Activated CD4-positive, alpha-beta T cell treated with anti-CD3 and anti-CD28 coated beads for 36 hours (primary cell): ENCODE results near the gene ATP8A2. TPM values are rescaled to one million over a fixed set of nuclear protein-coding genes. Genes with fewer than 3 reads are reported as not detected.

Experiments used
- ATAC-seq: fragments of 200-7000 bp; cut with Tn5 transposase; one replicate; pipeline ENCODE4 v1.10.0; 2021; ENCODE audit warnings: mild to moderate bottlenecking, moderate library complexity
- CTCF ChIA-PET: fragments of 350-600 bp; sonication (Branson Sonifier 250); formaldehyde crosslinking; loops from one replicate; lab custom pipeline; 2021; ENCODE audit warnings: antibody characterized with exemption; lab: Charles Lee
- POLR2A ChIA-PET: fragments of 350-600 bp; sonication (Branson Sonifier 250); formaldehyde crosslinking; loops from one replicate; lab custom pipeline; 2021; ENCODE audit warnings: antibody characterized with exemption, inconsistent platforms; lab: Charles Lee
- DNase-seq: peaks from one replicate; pipeline ENCODE4 v3.0.0-alpha.2; 2020
- H3K27ac Mint-ChIP-seq: one replicate; pipeline ENCODE4 v1.8.0; 2021; ENCODE audit warnings: mixed read lengths
- H3K27me3 Mint-ChIP-seq: one replicate; pipeline ENCODE4 v1.8.0; 2021; ENCODE audit warnings: mixed read lengths
- H3K36me3 Mint-ChIP-seq: one replicate; pipeline ENCODE4 v1.8.0; 2021; ENCODE audit warnings: low read depth, mixed read lengths
- H3K4me1 Mint-ChIP-seq: one replicate; pipeline ENCODE4 v1.8.0; 2021; ENCODE audit warnings: mixed read lengths
- H3K4me3 Mint-ChIP-seq: one replicate; pipeline ENCODE4 v1.8.0; 2021; ENCODE audit warnings: mild to moderate bottlenecking, moderate library complexity, mixed read lengths
- H3K9me3 Mint-ChIP-seq: one replicate; pipeline ENCODE4 v1.8.0; 2021; ENCODE audit warnings: low read depth, mixed read lengths
- intact Hi-C, 2 experiments: fragments of 100-400 bp; cut with DNase I in 1 of 2; cut with micrococcal nuclease in 1 of 2; formaldehyde crosslinking; loops; one replicate each; pipeline versions ENCODE4 v1.14.2 to v1.15.1; 2022 to 2024; cut with DNase I, micrococcal nuclease
- total RNA-seq, 2 experiments: library from RNA; stranded (reverse); gene quantifications; one replicate each; pipeline ENCODE4 v1.2.3, GENCODE V29; 2021

The ATP8A2 gene
- total RNA-seq, 2 experiments from 2014 or later, result 0.30 to 0.39 TPM

GRCh38 chr13:25915840-25916518 lies 544.2 kb downstream of the ATP8A2 start:
- ATAC-seq (no peak), DNase-seq (no peak)
- Mint-ChIP-seq H3K4me3 (no peak overlapping the region), H3K27ac (no peak overlapping the region), H3K9me3 (no peaks in the 10 kb centered on the region), H3K27me3 (peaks cover 2% of the 10 kb centered on the region), H3K36me3 (no peaks in the 10 kb centered on the region), H3K4me1 (peaks cover 5% of the 10 kb centered on the region)
- intact Hi-C loops, result no loop called here
- POLR2A ChIA-PET, result no interaction called here
- CTCF ChIA-PET, result no interaction called here

GRCh38 chr13:25920277-25920676 lies 548.5 kb downstream of the ATP8A2 start:
- Mint-ChIP-seq H3K27me3 (no peaks in the 10 kb centered on the region), H3K4me1 (peaks cover 5% of the 10 kb centered on the region), H3K27ac (no peak overlapping the region), H3K36me3 (no peaks in the 10 kb centered on the region), H3K9me3 (no peaks in the 10 kb centered on the region), H3K4me3 (no peak overlapping the region)
- intact Hi-C loops, result no loop called here
- no peak for ATAC-seq
- POLR2A ChIA-PET, result no interaction called here
- CTCF ChIA-PET, result no interaction called here
- DNase-seq, result no peak

GRCh38 chr13:25920931-25921330 lies 549.2 kb downstream of the ATP8A2 start:
- H3K4me1 Mint-ChIP-seq, result peaks cover 5% of the 10 kb centered on the region
- ChIA-PET POLR2A (no interaction called here), CTCF (no interaction called here)
- no peak overlapping the region for H3K4me3 Mint-ChIP-seq
- intact Hi-C loops, result no loop called here
- H3K36me3 Mint-ChIP-seq, result no peaks in the 10 kb centered on the region
- H3K9me3 Mint-ChIP-seq, result no peaks in the 10 kb centered on the region
- no peak overlapping the region for H3K27ac Mint-ChIP-seq
- DNase-seq (no peak), ATAC-seq (no peak)
- H3K27me3 Mint-ChIP-seq, result no peaks in the 10 kb centered on the region

GRCh38 chr13:25922376-25922775 lies 550.6 kb downstream of the ATP8A2 start:
- no peaks in the 10 kb centered on the region for H3K9me3 Mint-ChIP-seq
- no peak overlapping the region for H3K27ac Mint-ChIP-seq
- no peaks in the 10 kb centered on the region for H3K36me3 Mint-ChIP-seq
- no peak overlapping the region for H3K4me3 Mint-ChIP-seq
- CTCF ChIA-PET, result interaction anchor here (1.1 kb wide), 1 partner anchor 14 kb away, joined by 3 read pairs; no protein-coding TSS in a partner anchor
- H3K27me3 Mint-ChIP-seq, result no peaks in the 10 kb centered on the region
- intact Hi-C loops, result no loop called here
- POLR2A ChIA-PET, result no interaction called here
- peaks cover 5% of the 10 kb centered on the region for H3K4me1 Mint-ChIP-seq
- no peak for DNase-seq
- no peak for ATAC-seq

- peaks cover 5% of the 10 kb centered on the region for H3K4me1 Mint-ChIP-seq
- H3K27ac Mint-ChIP-seq, result no peak overlapping the region
- no peaks in the 10 kb centered on the region for H3K27me3 Mint-ChIP-seq
- H3K36me3 Mint-ChIP-seq, result no peaks in the 10 kb centered on the region
- ATAC-seq (no peak), DNase-seq (no peak)
- no peaks in the 10 kb centered on the region for H3K9me3 Mint-ChIP-seq
- CTCF ChIA-PET, result interaction anchor here (1.1 kb wide), 1 partner anchor 13 kb away, joined by 3 read pairs; no protein-coding TSS in a partner anchor
- POLR2A ChIA-PET, result no interaction called here
- H3K4me3 Mint-ChIP-seq, result no peak overlapping the region
- intact Hi-C loops, result no loop called here
Measured at GRCh38 chr13:25923217-25924085, 551.7 kb downstream of the ATP8A2 start.

- ATAC-seq (no peak), DNase-seq (no peak)
- POLR2A ChIA-PET, result no interaction called here
- Mint-ChIP-seq H3K36me3 (no peaks in the 10 kb centered on the region), H3K9me3 (no peaks in the 10 kb centered on the region), H3K4me1 (no peaks in the 10 kb centered on the region), H3K27me3 (peaks cover 2% of the 10 kb centered on the region), H3K27ac (no peak overlapping the region), H3K4me3 (no peak overlapping the region)
- intact Hi-C loops, result no loop called here
- CTCF ChIA-PET, result interaction anchor here (1.1 kb wide), 1 partner anchor 195 kb away, joined by 3 read pairs; no protein-coding TSS in a partner anchor
Measured at GRCh38 chr13:25927363-25927762, 555.6 kb downstream of the ATP8A2 start.

DNA sequence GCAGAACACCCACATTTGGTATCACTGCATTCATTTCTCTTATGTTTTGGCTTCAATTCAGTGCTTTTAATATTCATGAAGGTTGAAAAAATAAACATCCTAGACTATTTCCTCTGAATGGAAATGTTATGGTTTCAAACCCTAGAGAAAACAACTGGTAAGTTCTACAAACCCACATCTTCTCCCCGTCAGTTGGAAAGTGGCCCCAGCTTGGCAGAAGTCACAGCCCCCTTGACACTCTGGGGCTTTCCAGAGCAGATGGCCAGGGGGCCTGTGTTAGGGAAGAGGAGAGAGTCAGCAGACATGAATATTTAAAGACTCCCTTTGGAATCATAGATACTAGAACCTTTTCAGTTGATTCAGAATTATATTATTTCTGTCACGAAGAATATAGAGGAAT lies 556.2 kb downstream of the ATP8A2 start:
- Mint-ChIP-seq H3K27ac (no peak overlapping the region), H3K4me1 (no peaks in the 10 kb centered on the region), H3K9me3 (no peaks in the 10 kb centered on the region), H3K27me3 (peaks cover 2% of the 10 kb centered on the region), H3K4me3 (no peak overlapping the region), H3K36me3 (no peaks in the 10 kb centered on the region)
- intact Hi-C loops, result no loop called here
- no peak for DNase-seq
- ChIA-PET POLR2A (no interaction called here), CTCF (interaction anchor here (1.1 kb wide), 1 partner anchor 196 kb away, joined by 3 read pairs; no protein-coding TSS in a partner anchor)
- no peak for ATAC-seq

GRCh38 chr13:25928941-25929505 lies 557.2 kb downstream of the ATP8A2 start:
- CTCF ChIA-PET, result no interaction called here
- no peak overlapping the region for H3K27ac Mint-ChIP-seq
- POLR2A ChIA-PET, result no interaction called here
- intact Hi-C loops, result no loop called here
- no peaks in the 10 kb centered on the region for H3K36me3 Mint-ChIP-seq
- ATAC-seq, result no peak
- no peak for DNase-seq
- H3K9me3 Mint-ChIP-seq, result no peaks in the 10 kb centered on the region
- no peaks in the 10 kb centered on the region for H3K4me1 Mint-ChIP-seq
- H3K27me3 Mint-ChIP-seq, result peaks cover 2% of the 10 kb centered on the region
- H3K4me3 Mint-ChIP-seq, result no peak overlapping the region

GRCh38 chr13:25929816-25930215 lies 558.0 kb downstream of the ATP8A2 start:
- CTCF ChIA-PET, result no interaction called here
- Mint-ChIP-seq H3K27ac (no peak overlapping the region), H3K27me3 (peaks cover 2% of the 10 kb centered on the region), H3K9me3 (no peaks in the 10 kb centered on the region), H3K4me1 (no peaks in the 10 kb centered on the region), H3K4me3 (no peak overlapping the region), H3K36me3 (no peaks in the 10 kb centered on the region)
- DNase-seq (no peak), ATAC-seq (no peak)
- POLR2A ChIA-PET, result no interaction called here
- intact Hi-C loops, result no loop called here

GRCh38 chr13:25930653-25931052 lies 558.9 kb downstream of the ATP8A2 start:
- Mint-ChIP-seq H3K27me3 (peaks cover 2% of the 10 kb centered on the region), H3K4me1 (no peaks in the 10 kb centered on the region), H3K9me3 (no peaks in the 10 kb centered on the region), H3K4me3 (no peak overlapping the region), H3K36me3 (no peaks in the 10 kb centered on the region), H3K27ac (no peak overlapping the region)
- intact Hi-C loops, result no loop called here
- DNase-seq (no peak), ATAC-seq (no peak)
- ChIA-PET POLR2A (no interaction called here), CTCF (no interaction called here)

GRCh38 chr13:25932365-25932764 lies 560.6 kb downstream of the ATP8A2 start:
- DNase-seq (no peak), ATAC-seq (no peak)
- Mint-ChIP-seq H3K36me3 (no peaks in the 10 kb centered on the region), H3K4me1 (no peaks in the 10 kb centered on the region), H3K27me3 (peaks cover 2% of the 10 kb centered on the region), H3K4me3 (no peak overlapping the region), H3K9me3 (no peaks in the 10 kb centered on the region), H3K27ac (no peak overlapping the region)
- ChIA-PET CTCF (no interaction called here), POLR2A (no interaction called here)
- intact Hi-C loops, result no loop called here
